Measurements from ENCODE around the gene OR52D1. TPM values are rescaled to one million over a fixed set of nuclear protein-coding genes. Genes with fewer than 3 reads are reported as not detected.

OR52D1 gene
- total RNA-seq, 3 donors from 2014 or later: not detected

GRCh38 chr11:5524756-5525155 lies 36.3 kb downstream of the OR52D1 start:
- Histone ChIP-seq H3K9me3 (no peaks in the 10 kb centered on the region), H3K4me1 (no peaks in the 10 kb centered on the region), H3K27me3 (no peaks in the 10 kb centered on the region), H3K36me3 (no peaks in the 10 kb centered on the region), H3K4me3 (no peak overlapping the region), H3K27ac (no peak overlapping the region)
- intact Hi-C loops (cut with DNase I; ENCODE audit: low total_unique reads): no loop called here
- no peak for DNase-seq (ENCODE audit: low spot score in 2 of 2)
- TF ChIP-seq CTCF (IDR thresholded peaks at IDR 0.05) (no peak), POLR2A (IDR thresholded peaks at IDR 0.05) (no peak), POLR2AphosphoS5 (IDR thresholded peaks at IDR 0.05) (no peak)

GRCh38 chr11:5527716-5528115 lies 39.2 kb downstream of the OR52D1 start:
- no peak overlapping the region for H3K4me3 ChIP-seq
- H3K9me3 ChIP-seq: no peaks in the 10 kb centered on the region
- no peaks in the 10 kb centered on the region for H3K27me3 ChIP-seq
- H3K4me1 ChIP-seq: no peaks in the 10 kb centered on the region
- no peak for DNase-seq (ENCODE audit: low spot score in 2 of 2)
- no peaks in the 10 kb centered on the region for H3K36me3 ChIP-seq
- no peak for TF ChIP-seq POLR2A (IDR thresholded peaks at IDR 0.05)
- TF ChIP-seq POLR2AphosphoS5 (IDR thresholded peaks at IDR 0.05): no peak
- no peak for TF ChIP-seq CTCF (IDR thresholded peaks at IDR 0.05)
- intact Hi-C loops (cut with DNase I; ENCODE audit: low total_unique reads): no loop called here
- no peak overlapping the region for H3K27ac ChIP-seq

DNA sequence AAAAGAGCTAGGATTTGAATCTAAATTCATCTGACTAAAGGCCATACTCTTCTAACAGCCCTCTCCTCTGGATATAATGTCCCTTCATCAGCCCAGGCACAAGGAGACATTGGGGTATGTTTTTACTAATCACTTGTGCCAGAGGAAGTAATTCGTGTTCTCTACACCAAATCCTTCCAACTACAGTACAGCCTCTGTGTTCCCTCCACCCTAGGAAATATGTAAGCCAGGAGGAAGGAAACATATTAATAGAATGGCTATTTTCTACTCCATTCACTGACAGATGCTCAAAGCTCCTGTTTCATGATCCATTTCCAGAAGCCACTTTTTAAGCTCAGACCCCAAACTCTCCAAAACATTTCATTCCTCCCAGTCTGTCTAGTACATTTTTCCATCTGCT lies 40.0 kb downstream of the OR52D1 start:
- Histone ChIP-seq H3K4me1 (no peaks in the 10 kb centered on the region), H3K9me3 (no peaks in the 10 kb centered on the region), H3K27me3 (no peaks in the 10 kb centered on the region), H3K36me3 (no peaks in the 10 kb centered on the region), H3K4me3 (no peak overlapping the region), H3K27ac (no peak overlapping the region)
- intact Hi-C loops (cut with DNase I; ENCODE audit: low total_unique reads): no loop called here
- TF ChIP-seq POLR2A (IDR thresholded peaks at IDR 0.05) (no peak), POLR2AphosphoS5 (IDR thresholded peaks at IDR 0.05) (no peak), CTCF (IDR thresholded peaks at IDR 0.05) (no peak)
- DNase-seq (ENCODE audit: low spot score in 2 of 2): no peak

DNA sequence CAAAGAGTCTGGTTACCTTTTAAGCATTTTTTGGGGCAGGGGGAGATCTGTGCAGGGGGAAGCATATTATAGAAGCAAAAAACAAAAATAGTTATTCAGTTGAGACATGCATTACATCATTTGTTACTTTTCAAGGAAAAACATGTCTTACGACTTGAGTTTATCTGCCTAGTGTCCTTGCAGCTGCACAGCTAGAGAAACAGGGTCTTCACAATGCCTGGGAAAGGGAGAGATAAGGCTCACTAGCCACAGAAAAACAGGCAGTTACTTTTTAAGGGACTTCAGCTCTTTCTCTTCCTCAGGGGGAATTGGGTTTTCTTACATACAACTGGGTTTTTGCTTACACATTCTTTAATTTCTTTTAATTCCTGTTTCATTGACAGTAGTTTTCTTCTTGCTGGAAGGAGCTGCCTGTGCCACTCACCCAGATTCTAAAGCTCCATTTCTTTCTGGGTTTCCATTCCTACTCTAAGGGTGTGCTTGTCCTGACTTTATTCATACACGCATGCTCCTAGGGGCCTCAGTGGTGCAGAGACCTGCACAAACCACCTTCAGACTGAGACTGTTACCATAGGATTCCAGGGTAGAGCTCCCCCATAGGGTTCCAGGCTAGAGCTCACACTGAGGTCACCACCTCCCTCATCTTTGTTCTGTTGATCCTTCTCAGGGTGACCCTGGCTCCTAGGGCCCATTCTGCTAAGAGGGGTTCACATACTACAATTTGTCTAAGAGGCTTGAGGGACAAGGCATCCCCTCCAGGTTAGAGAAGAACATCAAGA lies 42.8 kb downstream of the OR52D1 start:
- Histone ChIP-seq H3K4me1 (no peaks in the 10 kb centered on the region), H3K27ac (no peak overlapping the region), H3K9me3 (no peaks in the 10 kb centered on the region), H3K36me3 (no peaks in the 10 kb centered on the region), H3K4me3 (no peak overlapping the region), H3K27me3 (no peaks in the 10 kb centered on the region)
- DNase-seq (ENCODE audit: low spot score in 2 of 2): no peak
- TF ChIP-seq CTCF (IDR thresholded peaks at IDR 0.05): no peak
- no peak for TF ChIP-seq POLR2AphosphoS5 (IDR thresholded peaks at IDR 0.05)
- TF ChIP-seq POLR2A (IDR thresholded peaks at IDR 0.05): no peak
- intact Hi-C loops (cut with DNase I; ENCODE audit: low total_unique reads): no loop called here

DNA sequence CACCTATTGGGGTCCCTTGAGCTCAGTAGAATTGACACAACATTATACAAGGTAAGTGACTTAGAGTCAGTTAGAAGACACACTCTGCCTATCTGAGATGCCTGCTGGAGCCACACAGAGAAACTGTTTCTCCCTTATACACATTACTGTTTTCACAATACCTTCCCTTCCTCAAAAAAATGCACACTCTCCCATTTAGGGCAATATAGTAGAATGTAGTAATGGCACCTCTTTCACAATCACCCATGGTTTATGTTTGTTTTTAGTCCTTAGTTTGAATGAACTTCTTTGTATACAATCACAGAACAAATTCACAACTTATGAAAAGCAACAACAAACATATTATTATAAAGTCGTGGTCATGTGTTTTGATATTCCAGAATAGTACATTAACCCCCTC lies 45.6 kb downstream of the OR52D1 start:
- no peaks in the 10 kb centered on the region for H3K27me3 ChIP-seq
- DNase-seq (ENCODE audit: low spot score in 2 of 2): no peak
- H3K27ac ChIP-seq: no peak overlapping the region
- no peaks in the 10 kb centered on the region for H3K9me3 ChIP-seq
- intact Hi-C loops (cut with DNase I; ENCODE audit: low total_unique reads): no loop called here
- H3K4me1 ChIP-seq: no peaks in the 10 kb centered on the region
- no peak for TF ChIP-seq POLR2A (IDR thresholded peaks at IDR 0.05)
- TF ChIP-seq POLR2AphosphoS5 (IDR thresholded peaks at IDR 0.05): no peak
- no peak for TF ChIP-seq CTCF (IDR thresholded peaks at IDR 0.05)
- H3K4me3 ChIP-seq: no peak overlapping the region
- no peaks in the 10 kb centered on the region for H3K36me3 ChIP-seq
